ENCODE data around the gene ATL3.

ATL3 gene

DNA sequence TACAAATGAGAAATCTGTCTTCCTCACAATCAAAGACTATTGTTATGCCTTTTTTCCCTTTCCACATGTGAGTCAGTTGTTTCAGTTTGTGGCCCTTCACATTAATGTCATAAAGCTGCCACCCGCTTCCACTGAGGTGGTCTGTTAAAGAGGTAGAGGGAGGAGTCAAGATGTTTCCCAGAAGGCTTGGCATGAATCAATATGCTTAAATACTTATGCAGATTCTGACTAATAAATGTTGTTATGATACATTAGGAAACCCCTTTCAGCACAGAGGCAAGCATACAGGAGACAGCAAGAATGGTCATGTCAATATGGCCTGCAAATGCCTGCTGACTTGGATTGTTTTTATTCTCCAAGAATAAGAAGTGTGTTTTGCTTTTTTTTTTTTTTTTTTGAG lies 16.7 kb upstream of the ATL3 start:
- TF ChIP-seq, protein P1, sequence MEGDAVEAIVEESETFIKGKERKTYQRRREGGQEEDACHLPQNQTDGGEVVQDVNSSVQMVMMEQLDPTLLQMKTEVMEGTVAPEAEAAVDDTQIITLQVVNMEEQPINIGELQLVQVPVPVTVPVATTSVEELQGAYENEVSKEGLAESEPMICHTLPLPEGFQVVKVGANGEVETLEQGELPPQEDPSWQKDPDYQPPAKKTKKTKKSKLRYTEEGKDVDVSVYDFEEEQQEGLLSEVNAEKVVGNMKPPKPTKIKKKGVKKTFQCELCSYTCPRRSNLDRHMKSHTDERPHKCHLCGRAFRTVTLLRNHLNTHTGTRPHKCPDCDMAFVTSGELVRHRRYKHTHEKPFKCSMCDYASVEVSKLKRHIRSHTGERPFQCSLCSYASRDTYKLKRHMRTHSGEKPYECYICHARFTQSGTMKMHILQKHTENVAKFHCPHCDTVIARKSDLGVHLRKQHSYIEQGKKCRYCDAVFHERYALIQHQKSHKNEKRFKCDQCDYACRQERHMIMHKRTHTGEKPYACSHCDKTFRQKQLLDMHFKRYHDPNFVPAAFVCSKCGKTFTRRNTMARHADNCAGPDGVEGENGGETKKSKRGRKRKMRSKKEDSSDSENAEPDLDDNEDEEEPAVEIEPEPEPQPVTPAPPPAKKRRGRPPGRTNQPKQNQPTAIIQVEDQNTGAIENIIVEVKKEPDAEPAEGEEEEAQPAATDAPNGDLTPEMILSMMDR (conservative IDR thresholded peaks at IDR 0.05), result no peak
- H3K27ac ChIP-seq, result no peak overlapping the region

DNA sequence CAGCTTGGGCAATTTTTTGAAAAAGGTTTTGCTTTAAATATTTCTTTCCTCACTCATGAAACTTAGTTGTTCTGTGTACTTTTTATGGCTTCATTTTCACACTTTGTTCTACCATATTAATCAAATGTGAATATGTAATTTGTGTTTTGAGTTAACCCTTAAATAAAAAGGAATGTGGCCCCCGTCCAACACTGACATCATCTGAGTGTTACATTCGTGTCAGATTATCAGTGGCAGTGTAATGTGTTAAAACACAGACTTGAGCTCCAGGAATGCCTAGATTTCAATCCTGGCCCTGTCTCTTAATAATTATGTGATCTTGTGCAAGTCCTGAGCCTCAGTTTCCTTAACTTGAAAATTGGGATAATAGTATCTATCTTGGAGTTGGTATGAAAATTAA lies 15.8 kb upstream of the ATL3 start:
- TF ChIP-seq, protein P1 (conservative IDR thresholded peaks at IDR 0.05), result no peak
- H3K27ac ChIP-seq, result no peak overlapping the region

DNA sequence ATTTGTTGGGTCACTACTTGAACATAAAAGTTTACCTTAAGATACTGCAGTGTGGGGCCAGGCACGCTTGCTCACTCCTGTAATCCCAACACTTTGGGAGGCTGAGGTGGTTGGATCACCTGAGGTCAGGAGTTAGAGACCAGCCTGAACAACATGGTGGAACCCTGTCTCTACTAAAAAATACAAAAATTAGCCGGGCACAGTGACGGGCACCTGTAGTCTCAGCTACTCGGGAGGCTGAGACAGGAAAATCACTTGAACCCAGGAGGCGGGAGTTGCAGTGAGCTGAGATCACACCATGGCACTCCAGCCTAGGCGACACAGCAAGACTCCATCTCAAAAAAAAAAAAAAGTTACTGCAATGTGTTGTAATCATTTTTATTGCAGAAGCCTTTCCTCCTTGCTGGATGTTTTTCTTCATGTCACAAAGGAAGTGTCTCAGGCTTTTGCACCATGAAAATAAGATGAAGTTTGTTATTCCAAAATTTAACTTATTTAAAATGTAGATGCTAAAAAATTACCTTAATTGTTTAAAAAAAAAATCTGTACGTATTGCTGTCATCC lies 14.1 kb upstream of the ATL3 start:
- peak overlapping the region; percentile 99; the same call in 1 of the 2 replicates for H3K27ac ChIP-seq

DNA sequence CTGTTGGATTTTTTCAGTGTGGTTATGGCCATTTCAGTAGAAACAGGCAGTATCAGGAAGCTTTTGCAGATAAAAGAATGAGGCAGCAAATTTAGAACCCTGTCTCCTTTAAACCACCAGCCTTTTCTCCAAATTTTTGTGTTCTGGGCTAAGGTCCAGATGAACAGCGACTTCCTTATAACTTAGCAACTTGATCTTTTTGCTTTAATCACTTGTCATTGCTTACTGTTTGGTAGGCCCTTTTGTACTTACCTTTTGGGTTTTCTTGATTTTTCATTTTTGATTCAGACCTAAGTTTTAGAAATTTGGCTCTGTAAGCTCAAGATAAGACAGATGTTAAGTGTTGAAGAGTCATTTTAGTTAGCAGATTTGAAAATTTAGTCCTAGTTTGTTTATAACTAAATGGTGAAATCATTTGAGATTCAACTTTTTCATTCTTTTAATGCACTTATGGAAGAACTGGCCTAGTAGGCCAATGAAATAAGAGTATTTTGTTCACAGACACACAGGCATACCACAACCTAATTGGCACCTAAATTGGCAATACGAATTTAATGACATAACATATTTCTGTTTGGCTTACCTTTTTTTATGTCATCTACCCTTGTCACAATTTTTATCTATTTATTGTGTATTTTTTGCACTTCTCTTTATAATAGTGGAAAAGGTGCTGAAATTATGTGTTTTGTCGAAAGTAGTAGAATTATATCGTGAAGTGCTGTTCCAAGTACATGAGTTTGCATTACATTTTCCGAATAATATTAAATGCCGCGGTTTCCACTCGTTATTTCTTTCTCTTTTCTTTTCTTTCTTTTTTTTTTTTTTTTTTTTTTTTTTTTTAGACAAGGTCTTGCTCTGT lies 12.2 kb upstream of the ATL3 start:
- H3K27ac ChIP-seq, result peak overlapping the region; percentile 99
- TF ChIP-seq, protein P1 (conservative IDR thresholded peaks at IDR 0.05), result no peak

DNA sequence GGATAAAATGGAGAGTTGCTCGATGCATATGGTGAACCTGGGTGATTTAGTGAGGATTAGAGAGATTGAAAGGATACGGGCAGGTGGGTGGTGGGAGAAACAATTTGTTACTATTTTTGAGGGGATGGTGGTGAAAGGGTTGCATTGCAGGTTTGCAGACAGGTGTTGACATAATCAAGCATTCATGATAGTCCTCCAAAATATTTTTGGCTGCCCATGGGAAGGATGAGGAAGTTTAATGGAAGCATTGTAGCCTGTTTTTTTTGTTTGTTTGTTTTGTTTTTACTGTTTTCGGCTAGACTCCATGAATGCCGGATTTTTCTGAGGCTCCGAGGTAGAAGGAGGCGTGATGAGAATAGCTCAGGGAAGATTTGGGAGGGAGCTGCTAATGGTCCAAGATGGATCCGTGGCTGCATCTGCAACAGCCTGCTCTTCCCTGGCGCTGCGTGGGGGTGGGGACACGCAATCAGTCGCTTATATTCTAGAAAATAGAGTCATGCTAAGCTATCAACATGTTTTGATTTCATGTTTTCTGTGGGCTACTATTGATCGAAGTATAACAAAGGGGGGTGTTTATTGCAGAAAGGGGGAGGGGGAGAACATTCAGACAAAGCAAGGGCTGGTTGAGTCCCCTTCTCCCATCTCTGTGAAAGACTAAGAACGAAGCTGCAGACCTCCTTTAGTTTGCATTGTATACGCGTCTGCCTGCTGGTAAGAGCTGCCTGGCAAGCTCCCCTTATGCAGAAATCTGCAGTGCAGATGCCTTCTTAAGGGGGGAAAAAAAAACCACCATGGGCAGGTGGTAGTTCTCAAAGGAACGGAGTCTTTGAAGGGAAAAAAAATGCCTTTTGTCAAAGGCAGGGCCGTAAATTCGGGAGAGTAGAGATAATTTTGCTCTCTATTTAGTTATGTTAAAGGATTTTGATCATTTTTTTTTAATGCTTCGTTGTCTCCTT lies 11.2 kb upstream of the ATL3 start:
- peak overlapping the region; percentile 99 for H3K27ac ChIP-seq

DNA sequence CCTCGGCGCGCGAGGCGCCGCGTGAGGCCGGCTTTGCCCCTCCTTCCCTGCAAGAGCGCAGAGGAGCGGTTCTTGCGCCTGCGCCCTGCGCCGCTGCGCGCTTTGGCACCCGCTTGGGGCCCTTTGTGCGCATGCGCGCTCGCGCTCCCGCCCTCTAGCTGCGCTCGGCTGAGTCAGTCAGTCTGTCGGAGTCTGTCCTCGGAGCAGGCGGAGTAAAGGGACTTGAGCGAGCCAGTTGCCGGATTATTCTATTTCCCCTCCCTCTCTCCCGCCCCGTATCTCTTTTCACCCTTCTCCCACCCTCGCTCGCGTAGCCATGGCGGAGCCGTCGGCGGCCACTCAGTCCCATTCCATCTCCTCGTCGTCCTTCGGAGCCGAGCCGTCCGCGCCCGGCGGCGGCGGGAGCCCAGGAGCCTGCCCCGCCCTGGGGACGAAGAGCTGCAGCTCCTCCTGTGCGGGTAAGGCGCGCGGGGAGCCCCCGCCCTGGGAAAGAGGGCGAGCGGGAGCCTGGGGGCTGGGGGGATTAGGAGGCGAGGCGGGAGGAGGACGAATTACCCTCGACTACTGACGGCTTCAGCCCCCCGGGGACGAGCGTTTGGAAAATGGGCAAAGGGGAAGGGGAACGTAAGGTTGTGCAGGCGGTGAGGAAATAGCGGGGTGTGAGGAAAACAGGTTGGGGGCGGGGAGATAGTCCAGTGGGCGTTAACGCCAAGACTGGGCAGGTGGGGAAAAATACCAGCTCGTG lies 10.3 kb upstream of the ATL3 start, which contains the start of gene RTN3:
TSS of gene RTN3 (plus strand) at position 180 of the 745 bp plus-strand sequence. CDS start at position 317, 137 bp downstream.
- TF ChIP-seq, protein P1 (conservative IDR thresholded peaks at IDR 0.05), result peak; percentile 11; the same call in 1 of the 2 replicates
- peak within 1 kb of the TSS; percentile 99 for H3K27ac ChIP-seq

More for the DNA sequence above, 11.2 kb upstream of the ATL3 start:
- TF ChIP-seq, protein P1 (conservative IDR thresholded peaks at IDR 0.05), result peak; percentile 74

DNA sequence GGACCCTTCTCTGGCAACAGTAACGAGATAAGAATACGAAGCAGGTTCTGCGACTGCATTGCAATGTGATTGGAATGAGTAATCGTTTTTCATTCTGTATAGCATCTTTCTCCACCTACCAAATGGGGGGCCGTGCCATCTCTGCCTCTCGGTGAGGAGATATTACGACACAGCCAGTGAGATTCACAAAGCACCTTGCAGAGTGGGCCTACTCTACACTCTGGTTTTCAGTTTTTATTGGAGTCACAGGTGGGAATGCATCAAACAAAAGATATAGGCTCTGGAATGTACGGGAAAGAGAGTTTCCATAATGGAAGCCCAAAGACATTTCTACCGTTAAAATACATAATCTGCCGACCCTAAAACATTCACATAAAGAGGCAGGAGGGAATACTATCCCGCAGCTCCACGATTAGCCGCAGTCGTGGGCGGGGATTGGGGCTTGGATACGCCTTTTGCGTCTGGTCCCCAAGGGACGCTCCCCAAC lies 9.7 kb upstream of the ATL3 start:
- peak overlapping the region; percentile 99 for H3K27ac ChIP-seq
- TF ChIP-seq, protein P1 (conservative IDR thresholded peaks at IDR 0.05), result no peak
